ENCODE data around the gene CAPS. TPM values are rescaled to one million over a fixed set of nuclear protein-coding genes. Genes with fewer than 3 reads are reported as not detected.
"Not testable (repeated sequence)": the region's sequence is repeated elsewhere in the genome, so short reads cannot be mapped to it uniquely, and the experiment has no call there.

The CAPS gene
- total RNA-seq, 4 donors from 2014 or later = 1.2 to 2.4 (median 2.0) TPM

DNA sequence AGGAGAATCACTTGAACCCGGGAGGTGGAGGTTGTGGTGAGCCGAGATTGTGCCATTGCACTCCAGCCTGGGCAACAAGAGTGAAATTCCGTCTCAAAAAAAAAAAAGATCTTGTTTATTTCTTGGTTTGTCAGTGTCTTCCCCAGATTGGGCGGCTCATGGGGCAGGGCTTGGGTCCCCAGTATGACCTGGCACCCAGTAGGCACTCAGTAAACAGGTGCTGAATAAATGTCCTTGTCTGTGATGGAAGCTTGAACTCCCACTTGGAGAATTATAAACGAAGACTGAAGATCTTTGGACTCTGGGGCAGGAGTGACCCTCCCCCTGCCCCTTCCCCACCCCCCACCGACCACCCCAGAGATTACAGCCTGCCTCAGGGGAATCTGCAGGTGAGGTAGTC is 33.9 kb upstream of the CAPS start:
- in situ Hi-C loops (cut with MboI; ENCODE audit: low sequenced_read_pairs in 4 of 4) (no loop called here), intact Hi-C loops (cut with DNase I; ENCODE audit: low total_unique reads) (no loop called here)
- H3K36me3 ChIP-seq = no peaks in the 10 kb centered on the region
- TF ChIP-seq, protein P1, sequence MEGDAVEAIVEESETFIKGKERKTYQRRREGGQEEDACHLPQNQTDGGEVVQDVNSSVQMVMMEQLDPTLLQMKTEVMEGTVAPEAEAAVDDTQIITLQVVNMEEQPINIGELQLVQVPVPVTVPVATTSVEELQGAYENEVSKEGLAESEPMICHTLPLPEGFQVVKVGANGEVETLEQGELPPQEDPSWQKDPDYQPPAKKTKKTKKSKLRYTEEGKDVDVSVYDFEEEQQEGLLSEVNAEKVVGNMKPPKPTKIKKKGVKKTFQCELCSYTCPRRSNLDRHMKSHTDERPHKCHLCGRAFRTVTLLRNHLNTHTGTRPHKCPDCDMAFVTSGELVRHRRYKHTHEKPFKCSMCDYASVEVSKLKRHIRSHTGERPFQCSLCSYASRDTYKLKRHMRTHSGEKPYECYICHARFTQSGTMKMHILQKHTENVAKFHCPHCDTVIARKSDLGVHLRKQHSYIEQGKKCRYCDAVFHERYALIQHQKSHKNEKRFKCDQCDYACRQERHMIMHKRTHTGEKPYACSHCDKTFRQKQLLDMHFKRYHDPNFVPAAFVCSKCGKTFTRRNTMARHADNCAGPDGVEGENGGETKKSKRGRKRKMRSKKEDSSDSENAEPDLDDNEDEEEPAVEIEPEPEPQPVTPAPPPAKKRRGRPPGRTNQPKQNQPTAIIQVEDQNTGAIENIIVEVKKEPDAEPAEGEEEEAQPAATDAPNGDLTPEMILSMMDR (IDR thresholded peaks at IDR 0.05 in 4 of 5, conservative IDR thresholded peaks at IDR 0.05 in 1 of 5) = no peak
- no peak for TF ChIP-seq POLR2A (IDR thresholded peaks at IDR 0.05)
- peaks cover 0 to 20% (median 5%) of the 10 kb centered on the region in 3 donors for H3K27me3 ChIP-seq
- no peaks in the 10 kb centered on the region for H3K9me3 ChIP-seq
- peaks cover 8 to 9% of the 10 kb centered on the region in 2 donors for H3K4me1 ChIP-seq
- DNase-seq (no peak), ATAC-seq (no peak)
- no peak overlapping the region for H3K27ac ChIP-seq
- H3K4me3 ChIP-seq = no peak overlapping the region

DNA sequence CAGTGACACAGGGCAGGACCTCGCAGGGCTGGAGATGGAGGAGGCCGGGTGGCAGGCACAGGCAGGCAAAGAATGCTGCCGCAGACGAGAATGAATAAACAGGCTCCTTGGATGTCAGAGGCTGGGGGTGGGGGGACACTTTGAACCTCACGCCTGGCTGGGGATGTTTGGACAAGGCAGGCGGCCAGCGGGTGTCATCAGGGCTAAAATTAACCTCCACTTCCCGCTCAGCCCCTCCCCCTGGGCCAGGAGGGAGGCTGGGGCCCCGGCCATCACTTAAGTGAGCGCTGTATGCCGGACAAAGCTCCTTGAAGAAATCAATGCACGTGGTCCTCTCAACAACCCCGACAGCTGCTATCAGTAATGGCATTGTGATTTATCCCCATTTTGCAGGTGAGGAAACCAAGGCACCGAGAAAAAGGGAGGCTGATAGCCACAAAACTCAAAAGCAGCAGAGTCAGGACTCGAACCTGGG is 33.4 kb upstream of the CAPS start:
- H3K9me3 ChIP-seq = no peaks in the 10 kb centered on the region
- no peak overlapping the region for H3K4me3 ChIP-seq
- peak in 1 of 2 donors; percentile 12 for DNase-seq
- H3K4me1 ChIP-seq = peaks cover 8 to 9% of the 10 kb centered on the region in 2 donors
- peak; percentile 44 to 52 for ATAC-seq
- peaks cover 0 to 20% (median 5%) of the 10 kb centered on the region in 3 donors for H3K27me3 ChIP-seq
- H3K36me3 ChIP-seq = no peaks in the 10 kb centered on the region
- in situ Hi-C loops (cut with MboI; ENCODE audit: low sequenced_read_pairs in 4 of 4) (no loop called here), intact Hi-C loops (cut with DNase I; ENCODE audit: low total_unique reads) (no loop called here)
- no peak overlapping the region for H3K27ac ChIP-seq
- TF ChIP-seq, protein P1 (IDR thresholded peaks at IDR 0.05 in 4 of 5, conservative IDR thresholded peaks at IDR 0.05 in 1 of 5) = no peak

DNA sequence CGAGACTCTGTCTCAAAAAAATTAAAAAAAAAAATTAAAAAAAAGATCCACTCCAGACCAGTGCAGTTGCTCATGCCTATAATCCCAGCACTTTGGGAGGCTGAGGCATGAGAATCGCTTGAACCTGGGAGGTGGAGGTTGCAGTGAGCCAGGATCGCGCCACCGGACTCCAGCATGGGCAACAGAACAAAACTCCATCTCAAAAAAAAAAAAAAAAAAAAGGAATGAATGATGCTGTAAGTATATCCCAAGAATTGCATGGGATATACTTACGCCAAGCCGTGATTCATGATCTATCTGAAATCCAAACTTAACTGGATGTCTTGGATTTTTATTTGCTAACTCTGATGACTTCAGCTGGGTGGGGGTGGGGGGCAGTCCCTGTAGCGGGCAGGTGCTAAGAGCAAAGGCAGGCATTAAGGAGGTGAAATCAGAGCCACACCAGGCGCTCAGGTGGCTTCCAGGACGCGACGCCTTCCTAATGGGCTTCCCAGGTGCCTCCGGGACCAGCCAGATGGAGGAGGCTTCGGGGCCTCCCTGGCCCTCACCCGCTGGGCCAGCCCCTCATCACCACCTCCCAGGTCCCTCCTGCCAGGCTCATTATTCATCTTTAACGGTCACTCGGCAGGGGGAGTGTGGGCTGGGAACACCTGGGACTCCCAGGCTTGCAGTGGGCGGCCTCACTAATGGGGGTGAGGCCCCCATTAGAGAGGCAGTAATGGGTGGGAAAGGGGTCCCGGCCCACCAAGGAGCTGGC is 32.3 kb upstream of the CAPS start:
- Histone ChIP-seq H3K36me3 (no peaks in the 10 kb centered on the region), H3K4me3 (no peak overlapping the region), H3K27ac (no peak overlapping the region), H3K27me3 (peaks cover 8 to 23% (median 11%) of the 10 kb centered on the region in 3 donors), H3K4me1 (peaks cover 8 to 9% of the 10 kb centered on the region in 2 donors), H3K9me3 (no peaks in the 10 kb centered on the region)
- intact Hi-C loops (cut with DNase I; ENCODE audit: low total_unique reads) (no loop called here), in situ Hi-C loops (cut with MboI; ENCODE audit: low sequenced_read_pairs in 4 of 4) (no loop called here)
- TF ChIP-seq POLR2A (IDR thresholded peaks at IDR 0.05) = no peak
- TF ChIP-seq, protein P1 (IDR thresholded peaks at IDR 0.05 in 4 of 5, conservative IDR thresholded peaks at IDR 0.05 in 1 of 5) = no peak
- ATAC-seq (no peak), DNase-seq (no peak)

DNA sequence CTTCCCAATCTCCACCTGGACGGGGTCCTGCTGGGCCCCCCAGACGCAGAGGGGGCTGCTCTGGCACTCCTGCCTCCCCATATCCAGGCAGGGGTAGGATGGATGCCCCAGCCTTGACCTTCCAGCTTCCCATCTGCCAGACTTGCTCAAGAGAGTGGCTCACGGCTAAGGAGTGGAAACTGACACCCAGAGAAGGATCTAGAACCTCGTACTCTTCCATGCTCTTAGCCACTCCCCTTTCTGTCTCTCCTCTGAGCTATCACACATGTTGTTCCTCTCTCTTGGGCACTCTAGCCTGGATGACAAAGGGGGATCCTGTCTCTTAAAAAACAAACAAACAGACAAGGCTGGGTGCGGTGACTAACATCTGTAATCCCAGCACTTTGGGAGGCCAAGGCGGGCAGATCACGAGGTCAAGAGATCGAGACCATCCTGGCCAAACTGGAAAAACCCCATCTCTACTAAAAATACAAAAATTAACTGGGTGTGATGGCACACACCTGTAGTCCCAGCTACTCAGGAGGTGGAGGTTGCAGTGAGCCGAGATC is 31.6 kb upstream of the CAPS start:
- intact Hi-C loops (cut with DNase I; ENCODE audit: low total_unique reads) (no loop called here), in situ Hi-C loops (cut with MboI; ENCODE audit: low sequenced_read_pairs in 4 of 4) (no loop called here)
- DNase-seq (no peak), ATAC-seq (no peak)
- Histone ChIP-seq H3K4me3 (no peak overlapping the region), H3K9me3 (no peaks in the 10 kb centered on the region), H3K36me3 (no peaks in the 10 kb centered on the region), H3K27ac (no peak overlapping the region), H3K4me1 (peaks cover 8 to 9% of the 10 kb centered on the region in 2 donors), H3K27me3 (peaks cover 15 to 24% (median 19%) of the 10 kb centered on the region in 3 donors)
- no peak for TF ChIP-seq POLR2A (IDR thresholded peaks at IDR 0.05)

DNA sequence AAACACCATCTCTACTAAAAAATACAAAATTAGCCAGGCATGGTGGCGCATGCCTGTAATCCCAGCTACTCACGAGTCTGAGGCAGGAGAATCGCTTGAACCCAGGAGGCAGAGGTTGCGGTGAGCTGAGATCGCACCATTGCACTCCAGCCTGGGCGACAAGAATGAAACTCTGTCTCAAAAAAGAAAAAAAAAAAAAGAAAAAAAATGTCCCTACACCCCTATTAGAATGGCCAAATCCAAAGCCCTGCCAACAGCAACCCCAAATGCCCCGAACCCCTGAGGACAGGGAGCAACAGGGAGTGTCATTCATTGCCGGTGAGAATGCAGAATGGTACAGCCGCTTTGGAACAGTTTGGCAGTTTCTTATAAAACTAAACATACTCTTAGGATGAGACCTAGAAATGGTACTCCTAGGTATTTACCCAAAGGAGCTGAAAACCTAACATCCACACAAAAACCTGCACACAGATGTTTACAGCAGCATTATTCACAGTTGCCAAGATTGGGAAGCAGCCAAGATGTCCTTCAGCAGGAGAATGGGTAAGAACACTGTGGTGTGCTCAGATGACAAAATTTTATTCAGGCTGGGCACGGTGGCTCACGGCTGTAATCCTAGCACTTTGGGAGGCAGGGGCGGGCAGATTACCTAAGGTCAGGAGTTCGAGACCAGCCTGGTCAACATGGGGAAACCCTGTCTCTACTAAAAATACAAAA is 30.7 kb upstream of the CAPS start:
- H3K27ac ChIP-seq; intact Hi-C loops (cut with DNase I; ENCODE audit: low total_unique reads); H3K4me1 ChIP-seq: not testable (repeated sequence)

DNA sequence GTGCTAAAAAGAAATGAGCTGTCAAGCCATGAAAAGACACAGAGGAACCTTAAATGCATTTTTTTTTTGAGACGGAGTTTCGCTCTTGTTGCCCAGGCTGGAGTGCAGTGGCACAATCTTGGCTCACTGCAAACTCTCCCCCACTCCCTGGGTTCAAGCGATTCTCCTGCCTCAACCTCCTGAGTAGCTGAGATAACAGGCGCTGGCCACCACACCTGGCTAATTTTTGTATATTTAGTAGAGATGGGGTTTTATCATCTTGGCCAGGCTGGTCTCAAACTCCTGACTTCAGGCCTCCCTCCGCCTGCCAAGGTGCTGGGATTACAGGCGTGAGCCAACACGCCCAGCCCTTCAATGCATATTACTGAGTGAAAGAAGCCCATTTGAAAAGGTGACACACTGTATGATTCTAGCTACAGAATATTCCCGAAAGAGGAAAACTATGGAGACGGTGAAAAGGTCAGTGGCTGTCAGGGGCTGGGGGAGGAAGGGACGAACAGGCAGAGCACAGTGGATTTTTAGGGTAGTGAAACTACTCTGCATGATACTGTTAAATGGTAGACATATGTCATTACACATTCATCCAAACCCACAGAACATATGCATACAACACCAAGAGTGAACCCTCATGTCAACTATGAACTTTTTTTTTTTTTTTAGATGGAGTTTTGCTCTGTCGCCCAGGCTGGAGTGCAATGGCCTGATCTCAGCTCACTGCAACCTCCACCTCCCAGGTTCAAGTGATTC is 29.8 kb upstream of the CAPS start:
- H3K27me3 ChIP-seq = peaks cover 12 to 32% (median 18%) of the 10 kb centered on the region in 3 donors
- in situ Hi-C loops (cut with MboI; ENCODE audit: low sequenced_read_pairs in 4 of 4); H3K27ac ChIP-seq; DNase-seq; H3K9me3 ChIP-seq; ATAC-seq; H3K36me3 ChIP-seq; H3K4me3 ChIP-seq; H3K4me1 ChIP-seq; intact Hi-C loops (cut with DNase I; ENCODE audit: low total_unique reads): not testable (repeated sequence)

More for the DNA sequence above, 30.7 kb upstream of the CAPS start:
- H3K4me3 ChIP-seq; DNase-seq; H3K9me3 ChIP-seq; ATAC-seq; H3K36me3 ChIP-seq; in situ Hi-C loops (cut with MboI; ENCODE audit: low sequenced_read_pairs in 4 of 4): not testable (repeated sequence)
- H3K27me3 ChIP-seq = peaks cover 18 to 24% (median 18%) of the 10 kb centered on the region in 3 donors
